T-helper 9 cell (primary cell): ENCODE measurements around the gene HOXD10.

ENCODE experiments used
- DNase-seq: peaks from one replicate; pipeline ENCODE4 v3.0.0-alpha.2; 2020

HOXD10 gene

DNA sequence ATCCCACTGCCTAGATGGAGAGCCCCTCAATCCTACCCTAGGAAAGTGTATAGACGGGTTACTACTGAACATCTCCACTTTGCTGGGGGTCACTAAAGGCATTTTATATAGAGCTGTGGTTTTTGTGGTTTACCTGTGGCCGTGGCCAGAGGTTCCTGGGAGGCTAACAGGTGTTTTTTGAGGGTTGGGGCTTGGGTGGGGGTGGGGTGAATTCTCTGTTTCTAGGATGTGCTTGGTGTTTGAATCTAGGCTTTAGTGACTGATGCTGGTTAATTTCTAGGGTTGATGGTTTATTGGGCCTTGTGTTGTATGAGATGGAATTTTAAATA lies 20.6 kb downstream of the HOXD10 start:
- DNase-seq, result no peak

DNA sequence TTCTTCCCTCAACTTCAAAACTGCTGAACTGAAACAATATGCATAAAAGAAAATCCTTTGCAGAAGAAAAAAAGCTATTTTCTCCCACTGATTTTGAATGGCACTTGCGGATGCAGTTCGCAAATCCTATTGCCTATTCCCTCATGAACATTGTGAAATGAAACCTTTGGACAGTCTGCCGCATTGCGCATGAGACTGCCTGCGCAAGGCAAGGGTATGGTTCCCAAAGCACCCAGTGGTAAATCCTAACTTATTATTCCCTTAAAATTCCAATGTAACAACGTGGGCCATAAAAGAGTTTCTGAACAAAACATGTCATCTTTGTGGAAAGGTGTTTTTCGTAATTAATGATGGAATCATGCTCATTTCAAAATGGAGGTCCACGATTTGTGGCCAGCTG lies 21.3 kb downstream of the HOXD10 start:
- DNase-seq, result no peak

- DNase-seq, result no peak
Observed at GRCh38 chr2:176138526-176138922, 21.9 kb downstream of the HOXD10 start.

DNA sequence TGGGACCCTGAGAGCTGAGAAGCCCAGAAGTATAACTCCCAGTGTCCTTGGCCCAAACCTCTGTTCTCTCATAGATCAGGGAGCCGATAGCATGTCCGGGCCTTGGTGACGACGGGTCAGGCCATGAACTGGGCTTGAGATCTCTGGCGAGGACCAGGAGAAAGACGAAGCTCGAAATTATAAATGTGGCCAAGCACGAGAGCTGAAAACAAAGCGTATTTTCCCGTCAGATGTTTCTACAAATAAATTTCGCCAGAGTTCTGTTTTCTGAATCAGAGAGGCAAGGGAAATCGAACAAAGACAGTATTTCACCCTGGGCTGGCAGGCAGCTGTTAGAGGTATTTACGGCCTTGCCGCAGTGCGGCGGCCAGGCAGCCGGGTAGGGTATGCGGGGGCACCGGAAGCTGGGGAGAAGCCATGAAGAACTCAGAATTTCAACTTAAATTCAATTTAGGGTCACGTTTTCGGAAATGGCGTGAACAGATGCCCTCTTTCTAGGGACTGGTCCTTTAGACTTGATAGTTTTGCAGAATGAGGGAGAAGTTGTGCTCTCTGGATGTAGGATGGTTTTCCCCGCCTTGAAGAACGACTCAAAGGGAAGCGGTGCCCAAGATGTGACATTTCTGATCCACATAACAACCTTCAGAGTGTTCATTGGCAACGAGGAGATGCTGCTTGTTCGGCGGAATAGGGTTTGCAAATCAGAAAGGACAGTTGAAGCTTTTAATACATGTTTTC lies 22.5 kb downstream of the HOXD10 start:
- DNase-seq, result no peak

GRCh38 chr2:176139661-176140512 lies 23.3 kb downstream of the HOXD10 start:
- DNase-seq, result no peak

DNA sequence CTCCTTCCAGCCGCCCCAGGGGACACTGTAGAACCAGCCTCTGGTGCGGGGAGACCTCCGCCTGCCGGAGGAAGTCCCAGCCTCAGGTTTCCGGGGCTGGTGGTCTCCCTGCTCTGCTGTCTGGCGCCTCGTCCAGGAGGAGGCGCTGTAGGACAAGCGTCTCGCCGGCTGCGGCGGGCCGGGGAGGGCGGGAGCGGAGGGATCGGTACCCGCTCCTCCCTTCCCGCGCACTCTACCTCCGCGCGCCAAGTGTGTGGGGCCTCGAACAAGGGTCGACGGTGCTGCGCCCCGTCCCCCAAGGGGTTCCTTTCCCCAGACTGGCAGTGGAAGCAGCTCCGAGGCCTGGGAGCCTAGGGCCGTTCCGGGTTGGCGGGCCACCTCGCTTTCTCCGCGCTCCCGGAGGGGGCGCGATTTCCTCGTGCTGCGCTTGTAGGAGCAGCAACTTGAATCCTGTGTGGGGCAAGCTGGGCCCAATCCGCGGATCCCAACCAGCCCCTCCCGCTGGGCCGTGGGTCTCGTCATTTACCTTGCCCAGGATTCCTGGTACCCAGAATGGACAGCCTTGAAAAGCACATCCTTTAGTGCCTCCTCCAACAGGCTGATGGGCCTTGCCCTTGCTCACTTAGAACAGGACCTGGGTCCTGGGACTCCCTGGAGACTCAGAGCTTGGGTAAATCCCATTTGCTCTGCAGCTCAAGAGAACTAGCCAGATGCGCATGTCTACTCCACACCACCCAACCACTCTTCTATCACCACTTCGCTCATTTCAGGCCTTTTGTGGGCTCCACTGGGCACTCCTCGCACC lies 24.1 kb downstream of the HOXD10 start:
- DNase-seq, result peak; percentile 44

- no peak for DNase-seq
Observed at GRCh38 chr2:176142281-176142680, 25.7 kb downstream of the HOXD10 start.

- no peak for DNase-seq
Observed at GRCh38 chr2:176145085-176145969, 28.7 kb downstream of the HOXD10 start.

- DNase-seq, result no peak
Observed at GRCh38 chr2:176146101-176146500, 29.5 kb downstream of the HOXD10 start.

- DNase-seq, result no peak
Observed at GRCh38 chr2:176146645-176147044, 30.1 kb downstream of the HOXD10 start.

DNA sequence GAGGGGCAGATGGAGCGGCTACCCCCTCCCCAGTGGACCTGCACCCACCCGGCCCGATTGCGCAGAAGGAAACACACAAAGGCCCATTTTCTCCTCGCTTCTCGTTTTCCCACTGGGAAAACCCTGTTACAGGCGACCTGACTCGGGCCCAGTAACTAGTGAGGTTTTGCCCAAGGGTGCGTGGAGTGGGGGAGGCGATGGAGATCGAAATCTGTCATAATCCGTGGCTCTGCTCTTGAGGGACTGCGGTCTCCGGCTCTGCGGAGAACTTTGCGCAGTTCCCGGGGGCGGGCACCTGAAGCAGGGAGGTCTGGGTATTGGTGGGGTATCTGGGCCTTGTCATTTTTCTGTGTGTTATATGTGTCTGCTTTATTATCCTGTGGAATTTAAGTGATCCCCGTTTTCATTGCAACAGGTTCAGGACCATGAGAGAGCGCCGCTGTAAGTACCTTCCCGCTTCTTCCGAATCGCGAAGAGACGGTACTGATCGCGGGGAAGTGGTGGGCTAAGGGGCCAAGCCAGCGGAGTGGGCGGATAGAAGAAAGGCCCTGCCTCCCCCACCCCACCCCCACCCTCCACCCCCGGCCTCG lies 30.7 kb downstream of the HOXD10 start:
- DNase-seq, result no peak

DNA sequence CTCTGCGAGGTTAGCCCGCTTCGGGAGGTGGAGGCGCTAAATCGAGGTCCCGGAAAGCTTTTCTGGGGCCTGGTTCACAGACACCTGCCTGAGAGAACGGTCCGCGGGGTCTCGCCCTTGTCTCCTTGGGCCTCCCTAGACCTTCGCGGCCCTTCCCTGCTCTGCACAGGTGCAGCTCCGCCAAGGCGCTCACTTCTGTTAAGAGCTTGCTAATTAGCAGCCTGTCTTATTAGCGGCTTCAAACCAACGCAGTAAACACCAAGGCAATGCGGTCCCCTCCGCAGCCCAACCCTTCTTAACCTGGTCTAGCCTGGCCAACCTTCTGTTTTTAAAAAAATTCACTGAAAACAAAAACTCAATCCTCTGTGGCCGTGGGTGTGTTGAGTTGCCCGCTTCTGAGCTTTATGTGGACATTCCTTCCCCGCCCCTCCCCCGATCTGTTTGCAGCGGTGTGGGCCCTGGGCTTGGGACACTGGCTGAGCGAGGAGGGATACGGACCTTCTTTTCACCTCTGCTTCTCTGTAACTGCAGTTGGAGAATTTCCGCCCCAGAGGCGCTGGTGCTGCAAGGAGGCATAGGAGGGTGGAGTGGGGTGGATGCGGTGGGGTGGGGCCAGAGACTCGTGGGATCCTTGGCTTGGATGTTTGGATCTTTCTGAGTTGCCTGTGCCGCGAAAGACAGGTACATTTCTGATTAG lies 31.4 kb downstream of the HOXD10 start:
- no peak for DNase-seq

DNA sequence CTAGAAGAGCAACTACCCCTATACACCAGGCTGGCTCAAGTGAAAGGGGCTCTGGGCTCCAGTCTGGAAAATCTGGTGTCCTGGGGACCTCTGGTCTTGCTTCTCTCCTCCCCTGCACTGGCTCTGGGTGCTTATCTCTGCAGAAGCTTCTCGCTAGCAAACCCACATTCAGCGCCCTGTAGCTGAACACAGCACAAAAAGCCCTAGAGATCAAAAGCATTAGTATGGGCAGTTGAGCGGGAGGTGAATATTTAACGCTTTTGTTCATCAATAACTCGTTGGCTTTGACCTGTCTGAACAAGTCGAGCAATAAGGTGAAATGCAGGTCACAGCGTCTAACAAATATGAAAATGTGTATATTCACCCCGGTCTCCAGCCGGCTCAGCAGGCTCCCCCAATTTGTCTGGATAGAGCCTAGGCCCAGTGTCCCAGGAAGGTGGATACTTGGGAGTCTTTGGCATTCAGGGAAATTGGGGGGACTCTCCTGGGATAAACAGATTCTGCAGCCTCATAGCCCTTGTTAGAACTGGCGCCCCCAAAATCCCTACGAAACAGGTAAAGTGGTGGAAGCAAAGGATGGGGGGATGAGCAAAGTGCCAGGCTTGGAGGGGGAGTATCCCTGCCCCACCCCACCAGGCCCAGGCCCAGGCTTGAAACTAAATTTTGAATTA lies 32.3 kb downstream of the HOXD10 start:
- no peak for DNase-seq

- no peak for DNase-seq
Observed at GRCh38 chr2:176149481-176149938, 32.9 kb downstream of the HOXD10 start.

DNA sequence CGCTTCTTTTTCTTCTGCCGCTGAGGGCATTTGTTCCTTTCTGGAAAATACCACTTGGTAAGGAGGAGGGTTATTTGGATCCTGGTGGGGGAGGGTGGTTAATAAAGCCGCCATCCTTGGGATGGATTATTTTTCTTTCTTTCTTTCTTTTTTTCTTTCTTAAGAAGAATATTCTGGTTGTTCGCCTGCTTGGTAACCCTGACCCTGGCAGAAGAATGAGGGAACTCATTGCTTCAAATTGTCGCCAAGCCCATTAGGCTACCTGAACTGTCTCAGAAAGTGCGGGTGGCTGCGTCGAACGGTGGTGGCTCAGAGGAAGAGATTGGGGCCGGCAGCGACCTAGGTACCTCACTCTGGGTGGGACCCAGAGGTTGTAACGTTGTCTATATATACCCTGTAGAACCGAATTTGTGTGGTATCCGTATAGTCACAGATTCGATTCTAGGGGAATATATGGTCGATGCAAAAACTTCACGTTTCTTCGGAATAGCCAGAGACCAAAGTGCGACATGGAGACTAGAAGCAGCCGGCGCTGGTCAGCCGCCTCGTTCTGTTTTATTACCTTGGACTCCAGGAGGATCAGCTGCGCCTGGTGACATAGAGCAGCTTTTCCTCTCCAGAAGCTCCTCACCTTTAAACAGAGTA lies 33.5 kb downstream of the HOXD10 start:
- DNase-seq, result no peak

DNA sequence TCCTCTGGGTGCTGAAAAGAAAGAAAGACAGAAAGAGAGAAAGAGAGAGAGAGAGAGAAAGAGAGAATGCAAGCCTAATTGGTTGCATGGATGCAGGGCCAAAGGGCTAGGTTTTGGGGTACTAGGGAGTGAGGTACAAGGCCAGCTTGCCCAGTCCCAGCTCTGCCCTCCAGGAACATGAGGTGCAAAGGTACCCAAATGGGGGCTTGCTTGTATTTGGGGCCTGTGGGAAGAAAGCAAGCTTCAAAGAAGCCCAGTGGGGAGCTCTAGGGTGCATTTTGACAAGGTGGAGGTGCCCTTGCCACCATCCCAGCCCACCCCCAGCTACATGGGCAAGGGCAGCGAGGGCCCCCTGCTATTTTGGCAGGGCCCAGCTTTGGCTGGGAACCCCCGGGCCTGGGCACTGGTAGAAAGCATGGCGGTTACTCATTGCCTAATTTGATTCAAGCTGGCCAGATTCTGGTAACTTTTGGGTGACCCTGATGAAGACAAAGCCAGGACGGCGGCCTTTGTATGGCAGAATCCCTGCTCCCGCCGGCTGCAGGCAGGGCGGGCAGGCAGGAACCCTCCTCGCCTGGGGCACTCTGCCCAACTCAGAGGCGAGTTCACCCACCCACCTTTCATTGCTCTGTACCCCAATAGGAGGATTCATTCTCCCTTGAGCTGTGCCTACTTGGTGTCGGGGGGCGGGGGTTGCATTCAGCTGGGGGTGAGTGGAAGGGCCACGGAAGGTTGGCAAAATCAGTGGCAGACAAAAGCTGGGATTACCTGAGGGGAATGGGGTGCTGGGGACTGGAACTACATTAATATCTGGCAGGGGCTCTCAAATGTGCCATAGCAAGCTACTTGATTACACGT lies 34.2 kb downstream of the HOXD10 start:
- DNase-seq, result no peak

- DNase-seq, result no peak
Observed at GRCh38 chr2:176151442-176152287, 35.1 kb downstream of the HOXD10 start, which contains the start of gene HOXD4. TSS of gene HOXD4 (plus strand) at chr2:176151550. CDS start at chr2:176151634, 84 bp downstream.
